A673 (cell line): ENCODE results near the gene TBL1X. TPM values are rescaled to one million over a fixed set of nuclear protein-coding genes. Genes with fewer than 3 reads are reported as not detected.

Source experiments
- BruUV-seq: library from RNA; stranded (reverse); fragments of 400-500 nt; replicated peaks from 2 replicates; lab custom pipeline; 2021; lab: Mats Ljungman, UMichigan
- CTCF ChIA-PET: fragments of 300-600 bp; sonication (Branson Sonifier 250); formaldehyde crosslinking; loops from one replicate; lab custom pipeline; 2022; ENCODE audit warnings: antibody characterized with exemption; lab: Charles Lee
- POLR2A ChIA-PET: fragments of 300-600 bp; sonication (Branson Sonifier 250); formaldehyde crosslinking; loops from one replicate; lab custom pipeline; 2022; ENCODE audit warnings: antibody characterized with exemption; ENCODE audit not compliant: low non-redundant PET; lab: Charles Lee
- DNase-seq: peaks from one replicate; pipeline ENCODE4 v3.0.0-alpha.2; 2015; ENCODE audit warnings: low spot score
- H3K27ac ChIP-seq: fragments of 200-600 bp; sonication (generic); 2 replicates; pipeline ENCODE4 v1.5.1; 2016; ENCODE audit warnings: mixed run types, low read depth, mild to moderate bottlenecking, mixed read lengths, antibody characterized with exemption, low read length; ENCODE audit not compliant: poor library complexity, severe bottlenecking
- H3K27me3 ChIP-seq: fragments of 200-600 bp; sonication (generic); replicated peaks from 2 replicates; pipeline ENCODE4 v1.6.1; 2017; ENCODE audit warnings: mixed run types, low read depth, mild to moderate bottlenecking, mixed read lengths, antibody characterized with exemption, low read length; ENCODE audit not compliant: insufficient read depth, poor library complexity
- H3K36me3 ChIP-seq: fragments of 200-600 bp; sonication (generic); 2 replicates; pipeline ENCODE4 v1.6.1; 2016; ENCODE audit warnings: mixed run types, mild to moderate bottlenecking, mixed read lengths, antibody characterized with exemption, low read length; ENCODE audit not compliant: insufficient read depth, poor library complexity, severe bottlenecking
- H3K4me1 ChIP-seq: fragments of 200-600 bp; sonication (generic); 2 replicates; pipeline ENCODE4 v1.6.1; 2017; ENCODE audit warnings: mixed run types, mild to moderate bottlenecking, mixed read lengths, antibody characterized with exemption, low read length; ENCODE audit not compliant: insufficient read depth, poor library complexity, severe bottlenecking
- H3K4me3 ChIP-seq: fragments of 200-600 bp; sonication (generic); 2 replicates; pipeline ENCODE4 v1.5.1; 2016; ENCODE audit warnings: low read depth, mixed run types, mild to moderate bottlenecking, mixed read lengths, low read length; ENCODE audit not compliant: poor library complexity, severe bottlenecking
- H3K9me3 ChIP-seq: fragments of 200-600 bp; sonication (generic); 2 replicates; pipeline ENCODE4 v1.6.1; 2016; ENCODE audit warnings: mixed run types, low read depth, mild to moderate bottlenecking, mixed read lengths, antibody characterized with exemption, low read length; ENCODE audit not compliant: poor library complexity, severe bottlenecking
- EZH2 ChIP-seq: fragments of 200-600 bp; sonication (generic); IDR thresholded peaks from 2 replicates; pipeline ENCODE4 v1.6.1; 2017; ENCODE audit warnings: borderline replicate concordance, low read depth, mild to moderate bottlenecking, mixed read lengths, antibody characterized with exemption, low read length; ENCODE audit not compliant: poor library complexity, severe bottlenecking
- intact Hi-C: fragments of 100-400 bp; cut with micrococcal nuclease; formaldehyde crosslinking; loops from one replicate; pipeline ENCODE4 v1.10.0; 2022; ENCODE audit not compliant: unreplicated experiment
- total RNA-seq: library from RNA; stranded (reverse); gene quantifications from 2 replicates; pipeline ENCODE4 v1.2.3, GENCODE V29; 2021
- TF ChIP-seq, protein P1 (sequence below): fragments of 300-800, 200-600 bp; sonication (generic); conservative IDR thresholded peaks from 2 replicates; pipeline ENCODE4 v1.5.1; 2017; ENCODE audit warnings: low read depth, mild to moderate bottlenecking, antibody characterized with exemption, low read length, moderate library complexity, mixed read lengths

The TBL1X gene
- total RNA-seq, 1 experiment from 2014 or later = 26.9 TPM

DNA sequence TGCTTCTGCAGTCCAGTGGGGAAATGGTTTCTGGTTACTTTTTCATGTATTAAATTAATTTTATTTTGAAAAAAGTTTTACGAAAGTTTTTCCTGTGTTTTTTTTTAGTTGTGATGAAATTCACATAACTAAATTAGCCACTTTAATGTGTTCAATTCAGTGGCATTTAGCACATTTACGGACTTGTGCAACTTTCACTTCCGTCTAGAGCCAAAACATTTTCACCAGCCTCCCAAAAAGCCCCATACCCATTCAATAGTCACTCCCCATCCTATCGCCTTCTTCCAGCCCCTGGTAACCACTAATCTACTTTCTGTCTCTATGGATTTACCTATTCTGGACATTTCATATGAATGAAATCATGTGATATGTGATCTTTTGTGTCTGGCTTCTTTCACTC lies 22.8 kb upstream of the TBL1X start:
- no peak for DNase-seq
- H3K27me3 ChIP-seq = no peaks in the 10 kb centered on the region
- no peaks in the 10 kb centered on the region for H3K4me1 ChIP-seq
- ChIA-PET POLR2A (no interaction called here), CTCF (no interaction called here)
- TF ChIP-seq EZH2 = no peak
- TF ChIP-seq, protein P1, sequence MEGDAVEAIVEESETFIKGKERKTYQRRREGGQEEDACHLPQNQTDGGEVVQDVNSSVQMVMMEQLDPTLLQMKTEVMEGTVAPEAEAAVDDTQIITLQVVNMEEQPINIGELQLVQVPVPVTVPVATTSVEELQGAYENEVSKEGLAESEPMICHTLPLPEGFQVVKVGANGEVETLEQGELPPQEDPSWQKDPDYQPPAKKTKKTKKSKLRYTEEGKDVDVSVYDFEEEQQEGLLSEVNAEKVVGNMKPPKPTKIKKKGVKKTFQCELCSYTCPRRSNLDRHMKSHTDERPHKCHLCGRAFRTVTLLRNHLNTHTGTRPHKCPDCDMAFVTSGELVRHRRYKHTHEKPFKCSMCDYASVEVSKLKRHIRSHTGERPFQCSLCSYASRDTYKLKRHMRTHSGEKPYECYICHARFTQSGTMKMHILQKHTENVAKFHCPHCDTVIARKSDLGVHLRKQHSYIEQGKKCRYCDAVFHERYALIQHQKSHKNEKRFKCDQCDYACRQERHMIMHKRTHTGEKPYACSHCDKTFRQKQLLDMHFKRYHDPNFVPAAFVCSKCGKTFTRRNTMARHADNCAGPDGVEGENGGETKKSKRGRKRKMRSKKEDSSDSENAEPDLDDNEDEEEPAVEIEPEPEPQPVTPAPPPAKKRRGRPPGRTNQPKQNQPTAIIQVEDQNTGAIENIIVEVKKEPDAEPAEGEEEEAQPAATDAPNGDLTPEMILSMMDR = no peak
- no peak overlapping the region for H3K4me3 ChIP-seq
- no peaks in the 10 kb centered on the region for H3K36me3 ChIP-seq
- intact Hi-C loops = no loop called here
- no peaks in the 10 kb centered on the region for H3K9me3 ChIP-seq
- no TSS peak for BruUV-seq
- no peak overlapping the region for H3K27ac ChIP-seq

DNA sequence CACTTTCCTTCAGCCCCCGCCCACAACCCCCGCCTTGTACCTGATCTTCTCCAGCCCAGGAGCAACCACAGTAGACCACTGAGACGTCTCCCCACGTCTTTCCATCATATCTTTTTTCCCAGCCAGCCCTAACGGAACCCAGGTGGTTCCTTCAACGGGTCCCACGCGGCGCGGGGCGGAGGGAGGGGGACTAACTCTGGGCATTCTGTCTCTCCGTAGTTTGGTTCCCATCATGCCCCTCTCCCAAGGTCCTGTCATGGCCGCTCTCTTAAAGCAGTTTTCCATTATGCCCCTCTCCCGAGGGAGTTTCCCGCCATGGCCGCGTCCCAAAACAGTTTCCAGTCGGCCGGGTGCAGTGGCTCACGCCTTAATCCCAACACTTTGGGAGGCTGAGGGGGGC lies 21.5 kb upstream of the TBL1X start:
- ChIA-PET CTCF (no interaction called here), POLR2A (no interaction called here)
- no peaks in the 10 kb centered on the region for H3K27me3 ChIP-seq
- BruUV-seq = no TSS peak
- H3K9me3 ChIP-seq = no peaks in the 10 kb centered on the region
- DNase-seq = no peak
- no peaks in the 10 kb centered on the region for H3K4me1 ChIP-seq
- H3K27ac ChIP-seq = no peak overlapping the region
- no peaks in the 10 kb centered on the region for H3K36me3 ChIP-seq
- no peak overlapping the region for H3K4me3 ChIP-seq
- intact Hi-C loops = no loop called here
- TF ChIP-seq, protein P1 = no peak
- TF ChIP-seq EZH2 = no peak

DNA sequence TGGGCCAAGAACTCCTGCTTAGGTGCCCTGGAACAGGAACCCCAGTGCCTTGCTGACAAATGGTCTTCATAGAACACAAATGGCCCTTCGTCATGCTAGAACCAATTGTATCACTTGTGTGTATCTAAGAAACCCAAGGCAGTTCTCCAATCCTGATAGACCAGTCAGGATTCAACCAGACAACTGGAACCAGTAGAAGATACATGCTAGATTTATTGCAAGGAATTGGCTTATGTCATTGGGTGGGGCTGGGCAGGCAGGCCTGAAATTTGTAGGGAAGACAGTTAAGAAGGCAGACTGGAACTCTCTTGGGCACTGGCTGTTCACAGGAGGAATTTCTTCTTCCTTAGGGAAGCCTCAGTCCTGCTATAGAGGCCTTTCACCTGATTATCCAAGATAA lies 17.0 kb upstream of the TBL1X start:
- Histone ChIP-seq H3K27ac (no peak overlapping the region), H3K36me3 (no peaks in the 10 kb centered on the region), H3K4me3 (no peak overlapping the region), H3K9me3 (no peaks in the 10 kb centered on the region), H3K27me3 (no peaks in the 10 kb centered on the region), H3K4me1 (no peaks in the 10 kb centered on the region)
- TF ChIP-seq, protein P1 = no peak
- no peak for TF ChIP-seq EZH2
- no TSS peak for BruUV-seq
- ChIA-PET CTCF (no interaction called here), POLR2A (no interaction called here)
- no peak for DNase-seq
- intact Hi-C loops = no loop called here
